ENCODE data around the gene DOCK2. TPM values are rescaled to one million over a fixed set of nuclear protein-coding genes. Genes with fewer than 3 reads are reported as not detected.

DOCK2 gene
- total and polyA plus RNA-seq, 9 of the 15 experiments (the other 6 are each of a cell fraction or from before 2014, with no cell fraction given): 4.5 to 42.6 (median 20.5) TPM

GRCh38 chr5:170100066-170100943 lies 463.2 kb downstream of the DOCK2 start:
- Histone ChIP-seq H3K27me3 (ENCODE audit: control insufficient read depth in 2 of 2, insufficient read depth in 2 of 2, low read length in 2 of 2) (peaks cover 0 to 23% of the 10 kb centered on the region in 2 experiments; a peak in 3 of 5 replicates), H2AFZ (ENCODE audit: low read depth, low read length) (no peak overlapping the region), H3K4me2 (ENCODE audit: insufficient read depth, low read length) (no peak overlapping the region), H3K4me3 (no peak overlapping the region), H3K4me1 (replicated peaks in 1 of 2; ENCODE audit: control insufficient read depth in 2 of 2, insufficient read depth in 2 of 2, low read length in 2 of 2) (no peaks in the 10 kb centered on the region), H3K79me2 (ENCODE audit: control insufficient read depth, insufficient read depth, low read length) (no peaks in the 10 kb centered on the region), H3K9me1 (ENCODE audit: control insufficient read depth, insufficient read depth, low read length) (no peaks in the 10 kb centered on the region), H3K9me3 (replicated peaks; ENCODE audit: control insufficient read depth, insufficient read depth, low read depth, low read length) (no peaks in the 10 kb centered on the region), H4K20me1 (replicated peaks; ENCODE audit: control insufficient read depth, insufficient read depth, low read length) (peaks cover 15% of the 10 kb centered on the region; the same call in 1 of the 2 replicates), H3K9ac (ENCODE audit: insufficient read depth in 1 of 2, low read depth in 2 of 2, low read length in 2 of 2) (no peak overlapping the region), H3K27ac (ENCODE audit: extremely low read depth, low read depth, low read length) (no peak overlapping the region), H3K36me3 (ENCODE audit: control insufficient read depth, insufficient read depth, low read length) (no peaks in the 10 kb centered on the region)
- WGBS (ENCODE audit: insufficient coverage, low coverage, missing lambda C conversion rate): 4% methylated on average over 13 of the region's 13 CpGs
- in situ Hi-C loops (cut with MboI) (no loop called here), intact Hi-C loops (cut with micrococcal nuclease) (loop anchor here (1.0 to 10.0 kb wide), 5 partner anchors 84 to 524 kb away; no protein-coding TSS in a partner anchor)
- POLR2A ChIA-PET: interaction anchor here (0.6 to 1.4 kb wide), 2 partner anchors 79 to 85 kb away, joined by 3 to 4 read pairs; no protein-coding TSS in a partner anchor
- DNase-seq (ENCODE audit: extremely low read depth in 1 of 4, low spot score in 3 of 4) (peak; percentile 46 to 80 (median 56)), ATAC-seq (peak; percentile 88), FAIRE-seq (peak; percentile 78)
- no TSS peak for BruUV-seq (replicated peaks)
- CTCF ChIA-PET (ENCODE audit: low intra/inter-chr PET ratio): interaction anchor here (0.6 to 5.7 kb wide), 8 partner anchors 84 to 1421 kb away, joined by 3 to 48 read pairs (median 4); no protein-coding TSS in a partner anchor
- TF ChIP-seq ZNF431 (CRISPR knock-in tag; IDR thresholded peaks at IDR 0.05): no peak
- peak; percentile 93 for TF ChIP-seq DEAF1 (CRISPR knock-in tag; IDR thresholded peaks at IDR 0.05)
- TF ChIP-seq CC2D1A (IDR thresholded peaks at IDR 0.05): peak; percentile 66
- peak; percentile 91 to 94 for TF ChIP-seq RAD21 (CRISPR knock-in tag; conservative IDR thresholded peaks at IDR 0.05 in 1 of 2, IDR thresholded peaks at IDR 0.05 in 1 of 2)
- 0 out of 2 replicates have a peak, but pooled peaks have one; percentile 16 for TF ChIP-seq RB1 (IDR thresholded peaks at IDR 0.05; ENCODE audit: low read depth)
- no peak for TF ChIP-seq RHOXF2B (CRISPR knock-in tag; conservative IDR thresholded peaks at IDR 0.05)
- TF ChIP-seq STAG1 (CRISPR knock-in tag; IDR thresholded peaks at IDR 0.05; ENCODE audit: borderline replicate concordance): peak; percentile 62; the same call in 1 of the 2 replicates
- TF ChIP-seq ZBTB5 (IDR thresholded peaks at IDR 0.05): no peak
- no peak for TF ChIP-seq BRF2 (IDR thresholded peaks at IDR 0.05; ENCODE audit: borderline replicate concordance, insufficient read depth, insufficient read length)
- TF ChIP-seq ZNF143 (CRISPR knock-in tag; IDR thresholded peaks at IDR 0.05): no peak
- TF ChIP-seq TFAP4 (CRISPR knock-in tag; IDR thresholded peaks at IDR 0.05; ENCODE audit: borderline replicate concordance): 0 out of 2 replicates have a peak, but pooled peaks have one; percentile 13
- no peak for TF ChIP-seq EP300 (IDR thresholded peaks at IDR 0.05; ENCODE audit: low read length)

Measured in K562 (cell line).